Measurements from ENCODE around the gene PCDHA8.

- no peak for TF ChIP-seq ZSCAN29 (IDR thresholded peaks at IDR 0.05)
- no peak for TF ChIP-seq BACH1 (IDR thresholded peaks at IDR 0.05; ENCODE audit: borderline replicate concordance)
- TF ChIP-seq CTCF (IDR thresholded peaks at IDR 0.05 in 2 of 3, conservative IDR thresholded peaks at IDR 0.05 in 1 of 3; ENCODE audit: control insufficient read depth in 2 of 3, extremely low read depth in 1 of 3, insufficient read depth in 1 of 3, low read depth in 3 of 3, low read length in 3 of 3): 0 out of 6 replicates have a peak, but pooled peaks of 1 of the 3 experiments have one; percentile 4
- TF ChIP-seq MEF2A (IDR thresholded peaks at IDR 0.05; ENCODE audit: insufficient read depth, low read depth, low read length): no peak
- TF ChIP-seq NFIC (IDR thresholded peaks at IDR 0.05; ENCODE audit: low read depth, low read length): no peak
- no peak for TF ChIP-seq PKNOX1 (IDR thresholded peaks at IDR 0.05)
- TF ChIP-seq NFYB (IDR thresholded peaks at IDR 0.05; ENCODE audit: insufficient read depth, low read depth, low read length): no peak
- TF ChIP-seq ZNF384 (IDR thresholded peaks at IDR 0.05; ENCODE audit: borderline replicate concordance, low read depth, low read length): no peak
- no peak for TF ChIP-seq PBX3 (IDR thresholded peaks at IDR 0.05; ENCODE audit: insufficient replicate concordance, low read depth, low read length)
- TF ChIP-seq POLR2A (IDR thresholded peaks at IDR 0.05; ENCODE audit: low read depth, low read length): no peak
- no peak for TF ChIP-seq CEBPB (IDR thresholded peaks at IDR 0.05; ENCODE audit: borderline replicate concordance in 1 of 2, low read depth in 2 of 2, low read length in 2 of 2)
- TF ChIP-seq FOXM1 (IDR thresholded peaks at IDR 0.05; ENCODE audit: low read depth, low read length): no peak
Observed at GRCh38 chr5:140795259-140795641, 45.7 kb upstream of the PCDHA8 start.
